H54 (cell line): ENCODE measurements around the gene UBE2C.

Experiments
- DNase-seq: peaks from one replicate; pipeline ENCODE4 v3.0.0; 2011; ENCODE audit warnings: low spot score, mixed read lengths; ENCODE audit not compliant: insufficient read length
- FAIRE-seq: peaks from 3 replicates; lab custom pipeline; 2011; peaks lifted over from hg19 to GRCh38; lab: Jason Lieb, UNC
- POLR2A ChIP-seq: IDR thresholded peaks from 2 replicates; pipeline ENCODE4 v1.6.1; 2011; ENCODE audit warnings: low read depth, mild to moderate bottlenecking, low read length

The UBE2C gene

GRCh38 chr20:45848969-45849582 is 36.6 kb downstream of the UBE2C start:
- TF ChIP-seq POLR2A, result no peak
- no peak for DNase-seq
- no peak for FAIRE-seq

DNA sequence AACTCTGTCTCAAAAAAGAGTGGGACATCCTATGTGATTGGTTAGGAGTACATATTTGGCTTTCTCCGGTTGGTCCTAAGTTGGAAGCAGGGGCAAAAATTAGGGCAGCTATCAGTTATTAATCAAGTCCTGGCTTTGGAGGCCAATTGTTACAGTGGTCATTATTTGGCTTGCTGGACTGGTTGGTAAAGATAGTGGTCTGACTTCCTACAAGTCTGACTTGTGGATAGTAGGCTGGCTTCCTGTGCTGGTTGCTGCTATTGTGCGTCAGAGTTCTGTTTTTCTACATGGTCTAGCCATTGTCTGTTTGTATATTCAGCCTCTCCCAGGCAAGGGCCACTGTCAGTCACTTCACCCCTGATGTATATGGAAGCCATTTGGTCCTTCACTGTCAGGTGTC is 37.8 kb downstream of the UBE2C start:
- no peak for FAIRE-seq

GRCh38 chr20:45850926-45851325 is 38.5 kb downstream of the UBE2C start:
- TF ChIP-seq POLR2A, result no peak
- DNase-seq, result no peak
- FAIRE-seq, result no peak

More for the DNA sequence above, 37.8 kb downstream of the UBE2C start:
- DNase-seq, result no peak
- TF ChIP-seq POLR2A, result no peak

- no peak for TF ChIP-seq POLR2A
- DNase-seq (no peak), FAIRE-seq (no peak)
Measured at GRCh38 chr20:45851501-45851900, 39.1 kb downstream of the UBE2C start.

- FAIRE-seq (no peak), DNase-seq (no peak)
- no peak for TF ChIP-seq POLR2A
Measured at GRCh38 chr20:45852326-45852725, 39.9 kb downstream of the UBE2C start.

DNA sequence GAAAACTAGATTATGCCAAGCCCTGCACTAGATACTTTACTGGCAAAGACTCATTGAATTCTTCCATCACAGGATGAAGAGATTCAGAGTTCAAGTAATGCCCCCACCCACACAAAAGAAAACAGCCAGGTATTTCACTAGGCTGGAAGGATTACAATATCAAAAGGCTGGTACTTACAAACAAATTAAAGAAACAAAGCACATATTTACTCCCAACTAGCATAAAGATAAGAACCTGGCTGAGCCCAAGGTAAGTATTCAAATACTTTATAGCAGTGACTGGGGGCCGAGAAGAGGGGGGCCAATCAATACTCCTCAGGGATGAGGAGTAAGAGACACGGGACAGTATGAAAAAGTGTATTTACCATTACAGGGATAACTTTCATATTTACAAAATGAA is 41.0 kb downstream of the UBE2C start:
- TF ChIP-seq POLR2A, result no peak
- DNase-seq (no peak), FAIRE-seq (no peak)

DNA sequence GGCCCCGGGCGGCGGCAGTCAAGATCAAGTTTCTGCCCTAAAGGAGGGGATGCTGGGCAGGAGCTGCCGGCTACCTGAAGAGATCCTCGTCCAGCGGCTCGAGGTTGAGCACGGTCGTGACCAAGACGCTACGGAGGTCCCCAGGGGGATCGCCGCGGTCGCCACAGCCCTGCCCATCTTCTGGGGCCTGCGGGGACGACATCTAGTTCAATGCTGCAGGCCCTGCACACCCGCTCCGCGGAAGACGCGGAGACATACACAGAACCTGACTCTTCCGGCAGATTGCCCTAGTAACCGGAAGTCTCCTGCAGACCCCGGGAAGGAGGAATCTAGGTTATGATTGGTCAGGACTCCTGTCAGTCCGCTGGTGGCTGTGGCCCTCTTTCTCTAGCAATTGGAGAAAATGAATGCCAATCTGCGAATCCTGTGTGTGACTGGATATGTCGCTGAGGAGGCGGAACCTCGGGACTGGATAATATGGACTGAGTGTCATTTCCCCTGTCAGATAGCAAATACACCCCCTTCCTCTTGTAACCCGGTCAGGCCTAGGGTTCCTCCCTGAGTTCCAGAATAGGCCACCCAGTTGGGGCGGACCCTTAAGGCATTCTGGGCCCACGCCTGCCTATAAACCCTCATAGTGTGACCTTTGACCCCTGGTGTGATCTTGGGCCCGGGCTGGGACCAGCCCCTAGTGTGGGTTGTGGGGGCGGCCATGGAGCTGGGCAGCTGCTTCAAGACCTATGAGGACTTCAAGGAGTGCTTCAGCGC is 44.9 kb downstream of the UBE2C start, which contains the start of the genes ACOT8 and ZSWIM3:
Gene ACOT8, minus strand, starts transcription at position 279 of the 768 bp plus-strand sequence. Its CDS starts 77 bp downstream, at position 202.
Gene ZSWIM3, plus strand, starts transcription at position 501 of the 768 bp plus-strand sequence. Its CDS starts 212 bp downstream, at position 713.
- peak; percentile 91 for TF ChIP-seq POLR2A
- FAIRE-seq, result peak; percentile 87
- DNase-seq, result peak; percentile 99

GRCh38 chr20:45857882-45858216 is 45.4 kb downstream of the UBE2C start:
- DNase-seq, result no peak

DNA sequence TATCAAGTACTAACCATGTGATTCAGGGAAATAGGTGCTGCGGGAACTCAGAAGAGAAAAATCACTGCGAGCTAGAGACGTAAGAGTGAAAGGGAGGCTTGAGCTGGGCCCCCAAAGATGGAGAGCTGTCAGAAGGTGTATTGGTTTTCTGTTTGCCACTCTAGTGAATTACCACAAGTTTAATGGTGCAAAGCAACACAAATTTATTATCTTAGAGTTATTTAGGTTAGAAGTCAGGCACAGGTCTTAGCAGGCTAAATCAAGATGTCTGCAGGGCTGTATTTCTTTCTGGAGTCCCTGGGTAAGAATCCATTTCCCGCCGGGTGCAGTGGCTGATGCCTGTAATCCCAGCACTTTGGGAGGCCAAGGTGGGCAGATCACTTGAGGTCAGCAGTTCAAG is 47.5 kb downstream of the UBE2C start:
- DNase-seq (no peak), FAIRE-seq (no peak)
- no peak for TF ChIP-seq POLR2A

More at GRCh38 chr20:45857882-45858216, 45.4 kb downstream of the UBE2C start:
- TF ChIP-seq POLR2A, result no peak
- no peak for FAIRE-seq

DNA sequence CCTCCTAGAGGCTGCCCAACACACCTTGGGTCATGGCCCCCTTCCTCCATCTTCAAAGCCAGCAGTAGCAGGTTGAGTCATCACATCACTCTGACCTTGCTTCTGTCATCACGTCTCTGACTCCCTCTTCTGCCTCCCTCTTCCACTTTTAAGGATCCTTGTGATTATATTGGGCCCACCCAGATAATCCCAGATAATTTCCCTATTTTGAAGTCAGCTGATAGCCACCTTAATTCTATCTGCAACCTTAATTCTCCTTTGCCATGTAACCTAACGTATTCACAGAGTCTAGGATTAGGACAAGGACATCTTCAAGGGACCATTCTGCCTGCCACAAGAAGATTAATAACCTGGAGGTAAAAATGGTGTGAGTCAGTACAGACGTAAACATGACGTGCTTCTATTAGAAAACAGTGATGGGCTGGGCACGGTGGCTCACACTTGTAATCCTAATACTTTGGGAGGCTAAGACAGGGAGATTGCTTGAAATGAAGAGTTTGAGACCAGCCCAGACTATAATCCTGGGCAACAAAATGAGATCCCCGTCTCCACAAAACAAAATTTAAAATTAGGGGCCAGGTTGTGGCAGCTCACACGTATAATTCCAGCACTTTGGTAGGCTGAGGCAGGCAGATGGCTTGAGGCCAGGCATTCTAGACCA is 48.2 kb downstream of the UBE2C start:
- TF ChIP-seq POLR2A, result no peak
- no peak for DNase-seq
- FAIRE-seq, result no peak

- DNase-seq (no peak), FAIRE-seq (no peak)
Measured at GRCh38 chr20:45861221-45862075, 49.0 kb downstream of the UBE2C start.

DNA sequence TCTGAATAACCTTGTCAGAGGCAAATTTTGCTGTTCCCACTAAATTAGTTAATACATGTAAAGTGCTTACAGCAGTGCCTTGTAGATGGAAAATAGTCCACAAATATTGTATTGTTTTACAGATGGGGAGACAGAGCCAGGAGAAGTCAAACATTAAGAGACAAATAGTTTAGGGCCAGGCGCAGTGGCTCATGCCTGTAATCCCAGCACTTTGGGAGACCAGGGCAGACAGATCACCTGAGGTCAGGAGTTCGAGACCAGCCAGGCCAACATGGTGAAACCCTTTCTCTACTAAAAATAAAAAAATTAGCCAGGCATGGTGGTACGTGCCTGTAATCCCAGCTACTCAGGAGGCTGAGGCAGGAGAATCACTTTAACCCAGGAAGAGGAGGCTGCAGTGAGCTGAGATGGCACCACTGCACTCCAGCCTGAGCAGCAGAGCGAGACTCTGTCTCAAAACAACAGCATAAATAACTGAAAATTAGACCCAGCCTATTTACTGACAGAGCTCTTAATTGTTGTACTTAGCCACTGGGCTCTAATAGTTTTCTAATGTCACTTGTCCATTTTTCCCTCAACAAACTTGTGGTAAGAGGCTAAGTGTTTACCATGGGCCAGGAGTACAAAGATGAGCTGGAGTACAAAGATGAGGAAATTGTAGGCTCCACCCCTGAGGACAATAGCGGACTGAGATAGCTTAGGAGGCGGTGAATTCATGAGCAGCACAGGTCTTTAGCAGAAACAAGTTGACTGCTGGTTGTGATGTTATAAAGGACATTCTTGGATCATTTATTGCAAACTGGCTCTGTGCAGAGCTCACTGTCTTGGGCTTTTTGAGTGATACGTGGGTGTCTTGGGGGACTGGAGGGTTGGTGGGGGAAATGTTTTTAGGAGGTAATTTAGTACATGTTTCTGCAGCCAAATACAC is 51.4 kb downstream of the UBE2C start:
- no peak for TF ChIP-seq POLR2A
- FAIRE-seq (no peak), DNase-seq (no peak)

More at GRCh38 chr20:45861221-45862075, 49.0 kb downstream of the UBE2C start:
- TF ChIP-seq POLR2A, result no peak

DNA sequence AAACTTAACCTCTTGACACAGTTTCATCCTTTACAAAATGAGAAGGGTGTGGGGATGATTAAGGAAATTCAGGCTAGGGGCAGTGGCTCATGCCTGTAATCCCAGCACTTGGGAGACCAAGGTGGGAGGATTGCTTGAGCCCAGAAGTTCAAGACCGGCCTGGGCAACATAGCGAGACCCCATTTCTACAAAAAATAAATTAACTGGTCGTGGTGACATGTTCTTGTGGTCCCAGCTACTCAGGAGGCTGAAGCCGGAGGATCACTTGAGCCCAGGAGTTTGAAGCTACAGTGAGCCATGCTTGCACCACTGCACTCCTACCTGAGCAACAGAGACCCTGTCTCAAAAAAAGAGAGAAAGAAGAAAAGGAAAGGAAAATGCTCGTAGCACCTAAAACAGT is 54.0 kb downstream of the UBE2C start:
- TF ChIP-seq POLR2A, result no peak
- DNase-seq, result no peak
- FAIRE-seq, result no peak
